ENCODE data around the gene PRKD2.

DNA sequence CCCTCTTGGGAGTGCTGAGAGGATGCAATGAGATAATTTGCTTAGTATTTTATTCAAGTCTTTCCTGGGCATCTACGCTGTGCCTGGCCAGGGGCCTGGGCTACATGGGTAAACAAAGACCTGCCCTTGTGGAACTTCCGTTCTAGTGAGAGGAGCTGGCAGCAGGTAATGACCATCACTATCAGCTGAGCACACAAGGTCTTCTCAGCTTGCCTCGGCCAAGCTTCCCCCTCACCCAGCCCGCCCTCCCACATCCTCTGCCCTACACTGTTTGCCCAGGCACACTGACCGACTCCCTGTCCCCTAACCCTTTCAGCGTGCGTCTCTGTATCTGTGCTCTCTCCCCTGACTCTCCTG lies 20.4 kb upstream of the PRKD2 start:
- no peak for TF ChIP-seq POLR2A (IDR thresholded peaks at IDR 0.05; ENCODE audit: control extremely low read depth in 1 of 2, low read depth in 2 of 2, low read length in 2 of 2)
- no peak for TF ChIP-seq SIN3A (conservative IDR thresholded peaks at IDR 0.05 in 1 of 2, IDR thresholded peaks at IDR 0.05 in 1 of 2; ENCODE audit: low read depth in 1 of 2, low read length in 2 of 2)
- no peak for TF ChIP-seq RAD21 (IDR thresholded peaks at IDR 0.05 in 1 of 2, conservative IDR thresholded peaks at IDR 0.05 in 1 of 2; ENCODE audit: low read depth in 2 of 2, low read length in 2 of 2)
- TF ChIP-seq ZNF274 (IDR thresholded peaks at IDR 0.05; ENCODE audit: borderline replicate concordance, extremely low read depth, low read length), result no peak

Measured in H1 (cell line).